ENCODE measurements around the gene EIPR1. TPM values are rescaled to one million over a fixed set of nuclear protein-coding genes. Genes with fewer than 3 reads are reported as not detected.
"Not testable (repeated sequence)": the region's sequence is repeated elsewhere in the genome, so short reads cannot be mapped to it uniquely, and the experiment has no call there.

EIPR1 gene
- total and polyA plus RNA-seq, 4 donors: 26.2 to 45.4 (median 36.1) TPM

DNA sequence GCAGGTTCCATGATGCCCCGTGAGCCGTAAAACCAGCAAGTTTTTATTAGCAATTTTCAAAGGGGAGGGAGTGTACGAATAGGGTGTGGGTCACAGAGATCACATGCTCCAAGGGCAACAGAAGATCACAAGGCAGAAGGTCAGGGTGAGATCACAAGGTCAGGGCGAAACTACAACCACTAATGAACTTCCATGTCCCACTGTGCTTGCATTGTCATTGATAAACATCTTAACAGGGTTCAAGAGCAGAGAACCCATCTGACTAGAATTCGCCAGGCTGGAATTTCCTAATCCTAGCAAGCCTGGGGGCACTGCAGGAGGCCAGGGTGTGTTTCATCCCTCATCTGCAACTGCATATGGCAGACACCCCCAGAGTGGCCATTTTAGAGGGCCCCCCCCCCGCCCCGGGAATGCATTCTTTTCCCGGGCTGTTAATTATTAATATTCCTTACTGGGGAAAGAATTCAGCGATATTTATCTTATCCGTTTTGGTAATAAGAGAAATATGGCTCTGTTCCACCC, 178.9 kb downstream of the EIPR1 start:
- not testable (repeated sequence) for H3K27me3 ChIP-seq (ENCODE audit: control insufficient read depth, insufficient read depth, low read length); H3K9me3 ChIP-seq (ENCODE audit: control insufficient read depth, insufficient read depth, low read length); H3K4me3 ChIP-seq (ENCODE audit: low read depth, low read length); H3K27ac ChIP-seq (ENCODE audit: low read depth, low read length); DNase-seq (ENCODE audit: low read depth in 4 of 6, low spot score in 6 of 6)
- WGBS (ENCODE audit: insufficient coverage): 81% methylated on average over 6 of the region's 10 CpGs
- peaks cover 24% of the 10 kb centered on the region for H3K36me3 ChIP-seq (ENCODE audit: control insufficient read depth, insufficient read depth, low read length)
- H3K4me1 ChIP-seq (ENCODE audit: control insufficient read depth, insufficient read depth, low read length): peaks cover 56% of the 10 kb centered on the region

DNA sequence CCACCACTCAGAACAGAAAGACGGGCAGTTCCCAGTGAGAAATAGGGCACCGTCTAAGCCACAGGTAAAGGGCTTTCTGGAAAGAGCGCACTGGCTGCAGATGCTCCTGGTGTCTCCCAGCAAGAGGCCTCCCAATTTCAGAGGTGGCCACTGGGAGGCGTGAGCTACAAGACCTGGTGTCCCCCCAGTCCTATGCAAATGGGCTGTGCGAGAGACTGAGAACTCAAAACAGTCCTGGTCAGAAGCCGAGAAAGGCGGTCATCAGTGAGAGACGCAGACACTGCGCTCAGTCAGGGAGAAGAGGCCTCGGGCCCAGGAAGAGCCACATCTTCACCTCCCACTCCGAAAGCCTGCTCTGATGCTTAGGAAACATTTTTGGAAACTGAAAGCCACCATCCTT, 179.5 kb downstream of the EIPR1 start:
- Histone ChIP-seq H3K27ac (ENCODE audit: low read depth, low read length) (no peak overlapping the region), H3K9me3 (ENCODE audit: control insufficient read depth, insufficient read depth, low read length) (no peaks in the 10 kb centered on the region), H3K27me3 (ENCODE audit: control insufficient read depth, insufficient read depth, low read length) (no peaks in the 10 kb centered on the region), H3K36me3 (ENCODE audit: control insufficient read depth, insufficient read depth, low read length) (peaks cover 20% of the 10 kb centered on the region), H3K4me3 (ENCODE audit: low read depth, low read length) (no peak overlapping the region), H3K4me1 (ENCODE audit: control insufficient read depth, insufficient read depth, low read length) (peaks cover 56% of the 10 kb centered on the region)
- 83% methylated on average over 11 of the region's 11 CpGs for whole genome bisulfite sequencing (ENCODE audit: insufficient coverage)
- DNase-seq (ENCODE audit: low read depth in 4 of 6, low spot score in 6 of 6): peak in 1 of 6 donors; percentile 75

DNA sequence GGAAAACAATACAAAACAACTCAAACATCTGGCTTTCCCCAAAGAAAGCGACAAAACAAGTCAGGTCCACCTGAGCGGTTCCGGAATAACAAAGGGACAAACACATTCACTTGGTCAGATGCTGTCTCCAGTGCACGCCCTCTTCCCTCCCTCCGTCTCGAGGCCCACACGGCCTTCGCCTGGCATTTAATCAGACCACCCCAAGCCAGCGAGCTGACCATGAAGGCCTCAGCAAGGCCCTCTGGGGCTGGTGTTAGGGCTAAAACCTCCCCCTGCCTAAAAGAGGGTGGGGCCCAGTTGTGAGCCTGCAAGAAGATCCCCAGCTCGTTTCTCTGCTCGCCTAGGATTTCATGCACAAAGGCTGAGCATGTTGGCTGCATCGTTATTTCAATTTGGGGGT, 180.3 kb downstream of the EIPR1 start:
- Histone ChIP-seq H3K9me3 (ENCODE audit: control insufficient read depth, insufficient read depth, low read length) (no peaks in the 10 kb centered on the region), H3K4me3 (ENCODE audit: low read depth, low read length) (no peak overlapping the region), H3K36me3 (ENCODE audit: control insufficient read depth, insufficient read depth, low read length) (peaks cover 28% of the 10 kb centered on the region), H3K27me3 (ENCODE audit: control insufficient read depth, insufficient read depth, low read length) (no peaks in the 10 kb centered on the region), H3K27ac (ENCODE audit: low read depth, low read length) (no peak overlapping the region), H3K4me1 (ENCODE audit: control insufficient read depth, insufficient read depth, low read length) (peaks cover 56% of the 10 kb centered on the region)
- 82% methylated on average over 10 of the region's 12 CpGs for WGBS (ENCODE audit: insufficient coverage)
- peak in 1 of 6 donors; percentile 43 for DNase-seq (ENCODE audit: low read depth in 4 of 6, low spot score in 6 of 6)

DNA sequence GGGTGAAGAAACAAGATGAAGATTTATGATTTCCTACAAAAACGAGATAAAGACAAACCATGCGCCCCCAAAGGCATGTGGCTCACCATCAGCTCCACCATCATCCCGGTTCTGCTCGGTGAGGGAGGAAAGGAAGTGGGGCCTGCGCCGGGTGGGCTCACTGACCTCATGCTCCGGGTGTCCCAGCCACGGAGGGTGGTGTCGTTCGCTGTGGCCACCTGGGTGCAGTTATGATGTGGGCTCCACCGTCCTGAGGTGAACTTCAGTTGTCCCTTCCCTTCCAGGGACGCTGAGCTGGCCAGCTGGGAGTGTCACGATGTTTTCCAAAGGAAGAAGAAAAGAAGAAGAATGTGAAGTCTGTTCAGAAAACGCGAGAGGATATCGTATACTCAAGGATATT, 180.9 kb downstream of the EIPR1 start:
- H3K4me3 ChIP-seq (ENCODE audit: low read depth, low read length): no peak overlapping the region
- WGBS (ENCODE audit: insufficient coverage): 84% methylated on average over 8 of the region's 16 CpGs
- H3K9me3 ChIP-seq (ENCODE audit: control insufficient read depth, insufficient read depth, low read length): no peaks in the 10 kb centered on the region
- H3K4me1 ChIP-seq (ENCODE audit: control insufficient read depth, insufficient read depth, low read length): peaks cover 56% of the 10 kb centered on the region
- peaks cover 34% of the 10 kb centered on the region for H3K36me3 ChIP-seq (ENCODE audit: control insufficient read depth, insufficient read depth, low read length)
- no peak overlapping the region for H3K27ac ChIP-seq (ENCODE audit: low read depth, low read length)
- DNase-seq (ENCODE audit: low read depth in 4 of 6, low spot score in 6 of 6): no peak
- H3K27me3 ChIP-seq (ENCODE audit: control insufficient read depth, insufficient read depth, low read length): no peaks in the 10 kb centered on the region

DNA sequence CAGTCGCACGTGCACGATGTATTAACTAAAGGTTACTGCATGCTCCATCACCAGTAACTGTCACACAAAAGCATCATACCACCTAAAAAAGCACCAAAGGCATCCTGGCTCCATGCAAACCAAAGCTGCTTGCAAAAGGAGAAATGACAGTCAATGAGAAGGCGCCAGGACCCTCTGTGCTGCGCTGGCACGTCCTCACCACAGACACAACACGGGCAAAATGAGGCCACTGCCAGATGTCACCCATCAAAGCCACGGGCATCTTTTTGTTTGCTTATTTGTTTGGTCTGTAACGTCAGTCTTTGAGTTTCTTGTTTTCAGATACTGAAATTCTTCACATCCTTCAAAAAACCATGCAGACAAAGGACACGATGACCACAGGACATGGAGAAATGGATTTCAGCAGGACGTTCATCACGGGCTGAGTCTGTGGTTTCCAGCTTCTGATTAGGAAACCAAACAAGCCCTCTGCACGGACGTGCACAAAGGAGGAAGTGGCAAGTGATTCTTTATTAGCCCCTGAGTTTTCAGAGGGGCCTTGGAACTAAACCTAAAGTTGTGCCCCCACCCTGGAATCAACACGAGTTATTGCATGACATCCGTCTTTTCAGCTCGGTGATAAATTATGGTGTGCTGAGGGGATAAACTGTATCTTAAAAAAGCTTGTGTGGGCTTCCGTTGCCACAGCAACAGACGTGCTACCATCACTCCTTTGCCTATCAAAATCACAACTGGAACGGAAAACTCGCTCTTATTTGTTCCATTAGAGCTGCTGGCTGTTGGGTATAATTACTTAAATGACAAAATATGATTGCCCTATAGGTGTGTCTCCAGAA, 181.8 kb downstream of the EIPR1 start:
- 34% methylated on average over 9 of the region's 21 CpGs for WGBS (ENCODE audit: insufficient coverage)
- H3K4me3 ChIP-seq (ENCODE audit: low read depth, low read length): no peak overlapping the region
- no peak overlapping the region for H3K27ac ChIP-seq (ENCODE audit: low read depth, low read length)
- H3K9me3 ChIP-seq (ENCODE audit: control insufficient read depth, insufficient read depth, low read length): no peaks in the 10 kb centered on the region
- H3K4me1 ChIP-seq (ENCODE audit: control insufficient read depth, insufficient read depth, low read length): peaks cover 50% of the 10 kb centered on the region
- DNase-seq (ENCODE audit: low read depth in 4 of 6, low spot score in 6 of 6): peak in 3 of 6 donors; percentile 46 to 92 (median 65)
- peaks cover 42% of the 10 kb centered on the region for H3K36me3 ChIP-seq (ENCODE audit: control insufficient read depth, insufficient read depth, low read length)
- H3K27me3 ChIP-seq (ENCODE audit: control insufficient read depth, insufficient read depth, low read length): no peaks in the 10 kb centered on the region

DNA sequence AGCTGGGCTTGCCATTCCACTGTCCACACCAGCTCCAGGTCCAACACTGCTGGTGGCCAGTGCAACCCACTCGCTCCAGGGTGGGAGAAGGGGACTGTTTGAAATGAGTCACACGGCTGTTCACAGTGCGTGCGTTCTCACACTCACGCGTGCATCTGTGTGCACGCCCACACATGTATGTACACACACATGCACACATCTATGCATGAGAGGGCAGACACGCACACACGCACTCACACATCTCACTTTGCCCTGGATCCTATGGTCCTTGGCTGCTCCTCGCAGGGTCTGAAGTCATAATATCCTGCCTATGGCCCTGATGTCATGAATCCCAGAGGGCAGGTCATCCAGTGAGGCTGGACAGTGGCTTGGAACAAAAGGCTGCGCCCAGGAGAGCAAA, 182.8 kb downstream of the EIPR1 start:
- peaks cover 40% of the 10 kb centered on the region for H3K4me1 ChIP-seq (ENCODE audit: control insufficient read depth, insufficient read depth, low read length)
- no peak overlapping the region for H3K4me3 ChIP-seq (ENCODE audit: low read depth, low read length)
- no peak for DNase-seq (ENCODE audit: low read depth in 4 of 6, low spot score in 6 of 6)
- H3K27me3 ChIP-seq (ENCODE audit: control insufficient read depth, insufficient read depth, low read length): no peaks in the 10 kb centered on the region
- WGBS (ENCODE audit: insufficient coverage): 96% methylated on average over 9 of the region's 11 CpGs
- no peaks in the 10 kb centered on the region for H3K9me3 ChIP-seq (ENCODE audit: control insufficient read depth, insufficient read depth, low read length)
- peaks cover 51% of the 10 kb centered on the region for H3K36me3 ChIP-seq (ENCODE audit: control insufficient read depth, insufficient read depth, low read length)
- H3K27ac ChIP-seq (ENCODE audit: low read depth, low read length): no peak overlapping the region

DNA sequence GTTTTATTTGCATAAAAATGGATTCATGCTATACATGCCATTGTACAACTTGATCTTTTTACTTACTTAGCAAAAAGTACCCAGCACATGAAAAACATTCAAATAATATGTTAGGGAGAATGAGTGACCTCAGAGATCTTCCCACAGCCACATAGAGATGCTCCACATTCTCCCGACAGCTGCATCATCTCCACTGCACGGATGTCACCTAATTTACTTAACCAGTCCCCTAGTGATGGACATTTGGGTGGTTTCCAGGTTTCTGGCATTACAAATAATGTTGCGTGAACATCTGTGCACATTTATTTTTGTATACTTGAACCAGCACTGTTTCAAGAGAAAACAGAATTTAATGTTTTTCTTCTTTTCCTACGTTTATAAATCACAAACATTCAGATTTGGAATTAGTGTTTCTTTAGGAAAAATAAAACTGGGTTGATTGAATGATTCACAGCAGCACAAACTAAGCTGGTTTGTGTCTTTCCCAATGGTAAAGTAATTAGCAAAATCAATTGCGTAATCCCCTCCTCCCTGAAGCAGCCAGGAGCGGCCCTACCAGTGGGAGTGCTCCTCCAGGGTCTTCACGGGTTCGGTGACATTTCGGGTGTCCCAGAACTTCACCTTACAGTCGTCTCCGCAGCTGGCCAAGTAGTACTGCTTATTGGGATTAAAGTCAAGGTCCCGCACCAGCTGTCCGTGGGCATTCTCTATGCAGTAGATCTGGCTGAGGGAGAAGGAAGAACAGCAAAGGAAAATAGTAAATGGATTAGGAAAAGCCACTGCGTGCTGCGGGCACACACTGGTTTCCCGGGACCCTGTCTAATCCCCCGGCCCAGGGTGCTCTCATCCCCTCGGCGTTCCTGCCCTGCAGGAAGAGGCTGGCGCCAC, 183.9 kb downstream of the EIPR1 start:
- no peak overlapping the region for H3K27ac ChIP-seq (ENCODE audit: low read depth, low read length)
- WGBS (ENCODE audit: insufficient coverage): 83% methylated on average over 15 of the region's 20 CpGs
- DNase-seq (ENCODE audit: low read depth in 4 of 6, low spot score in 6 of 6): peak in 1 of 6 donors; percentile 62

DNA sequence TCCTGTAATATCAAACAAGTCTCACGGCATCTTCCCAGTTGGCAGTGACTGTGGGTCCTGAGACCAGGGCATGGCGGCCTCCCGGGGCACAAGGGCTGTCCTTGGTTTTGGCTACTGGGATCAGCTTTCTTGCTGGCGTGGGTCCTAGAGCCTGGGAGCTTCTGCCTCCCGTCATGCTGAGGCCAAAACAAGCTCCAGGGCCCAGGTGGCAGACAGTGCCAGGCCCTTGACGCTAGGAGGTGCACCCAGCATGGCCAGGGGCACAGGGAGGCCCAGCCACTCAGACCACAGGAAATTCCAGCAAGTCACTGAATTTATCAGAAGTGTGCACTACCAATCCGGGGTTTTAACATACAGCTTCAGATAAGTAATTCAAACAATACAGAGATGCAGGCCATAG, 184.7 kb downstream of the EIPR1 start:
- Histone ChIP-seq H3K36me3 (ENCODE audit: control insufficient read depth, insufficient read depth, low read length) (peaks cover 70% of the 10 kb centered on the region), H3K4me1 (ENCODE audit: control insufficient read depth, insufficient read depth, low read length) (peaks cover 42% of the 10 kb centered on the region), H3K27ac (ENCODE audit: low read depth, low read length) (no peak overlapping the region), H3K4me3 (ENCODE audit: low read depth, low read length) (no peak overlapping the region), H3K9me3 (ENCODE audit: control insufficient read depth, insufficient read depth, low read length) (no peaks in the 10 kb centered on the region), H3K27me3 (ENCODE audit: control insufficient read depth, insufficient read depth, low read length) (no peaks in the 10 kb centered on the region)
- 91% methylated on average over 6 of the region's 7 CpGs for WGBS (ENCODE audit: insufficient coverage)
- DNase-seq (ENCODE audit: low read depth in 4 of 6, low spot score in 6 of 6): no peak

More for the DNA sequence above, 183.9 kb downstream of the EIPR1 start:
- Histone ChIP-seq H3K4me3 (ENCODE audit: low read depth, low read length) (no peak overlapping the region), H3K4me1 (ENCODE audit: control insufficient read depth, insufficient read depth, low read length) (peaks cover 42% of the 10 kb centered on the region), H3K9me3 (ENCODE audit: control insufficient read depth, insufficient read depth, low read length) (no peaks in the 10 kb centered on the region), H3K36me3 (ENCODE audit: control insufficient read depth, insufficient read depth, low read length) (peaks cover 63% of the 10 kb centered on the region), H3K27me3 (ENCODE audit: control insufficient read depth, insufficient read depth, low read length) (no peaks in the 10 kb centered on the region)

DNA sequence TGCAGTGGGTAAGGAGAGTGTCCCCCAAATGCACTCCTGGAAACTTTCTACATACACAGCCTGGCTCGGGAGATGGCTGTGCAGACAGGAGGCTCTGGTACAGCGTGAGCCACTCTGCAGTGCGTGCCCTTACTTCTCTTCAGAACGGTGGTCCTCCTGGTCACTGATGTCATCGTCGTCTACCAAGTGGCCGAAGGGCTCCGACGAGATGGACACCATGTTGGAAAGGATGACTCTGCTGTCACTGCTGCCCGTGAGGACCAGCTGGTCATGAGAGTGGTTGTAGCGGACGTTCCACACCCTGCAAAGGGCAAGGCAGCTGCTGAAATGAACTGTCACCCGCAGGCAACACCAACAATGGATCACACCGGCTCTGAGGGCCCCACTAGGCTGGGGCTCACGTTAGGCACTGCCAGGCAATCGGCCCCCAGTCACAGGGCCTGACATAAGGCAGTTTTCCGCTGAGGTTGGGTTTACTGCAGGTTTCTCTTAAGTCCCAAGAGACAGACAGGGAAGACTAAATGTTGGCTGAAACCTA, 185.3 kb downstream of the EIPR1 start:
- no peak for DNase-seq (ENCODE audit: low read depth in 4 of 6, low spot score in 6 of 6)
- no peak overlapping the region for H3K4me3 ChIP-seq (ENCODE audit: low read depth, low read length)
- no peak overlapping the region for H3K27ac ChIP-seq (ENCODE audit: low read depth, low read length)
- no peaks in the 10 kb centered on the region for H3K27me3 ChIP-seq (ENCODE audit: control insufficient read depth, insufficient read depth, low read length)
- H3K9me3 ChIP-seq (ENCODE audit: control insufficient read depth, insufficient read depth, low read length): no peaks in the 10 kb centered on the region
- H3K4me1 ChIP-seq (ENCODE audit: control insufficient read depth, insufficient read depth, low read length): peaks cover 36% of the 10 kb centered on the region
- H3K36me3 ChIP-seq (ENCODE audit: control insufficient read depth, insufficient read depth, low read length): peaks cover 67% of the 10 kb centered on the region
- 96% methylated on average over 17 of the region's 17 CpGs for WGBS (ENCODE audit: insufficient coverage)

All from spinal cord (tissue), 10 donors.